Neutrophil (primary cell): ENCODE data around the gene MTPN.

Experiments
- H3K27ac ChIP-seq: fragments of 200-600 bp; sonication (generic); 2 replicates; pipeline ENCODE4 v1.5.1; 2016; ENCODE audit warnings: mild to moderate bottlenecking, moderate library complexity
- H3K27me3 ChIP-seq: fragments of 200-600 bp; sonication (generic); 2 replicates; pipeline ENCODE4 v1.6.0; 2016; ENCODE audit warnings: mild to moderate bottlenecking
- H3K36me3 ChIP-seq: fragments of 200-600 bp; sonication (generic); 2 replicates; pipeline ENCODE4 v1.5.1; 2017
- H3K4me1 ChIP-seq, 2 experiments: fragments of 200-600 bp in 1 of 2; sonication (generic) in 1 of 2; 1 replicate in 1 of 2; 2 replicates in 1 of 2; pipeline versions ENCODE4 v1.5.1 to v1.6.1; 2013 to 2016; ENCODE audit warnings: low read depth in 1 of 2, low read length in 1 of 2, mild to moderate bottlenecking in 1 of 2, moderate library complexity in 1 of 2; ENCODE audit not compliant: control insufficient read depth in 1 of 2, insufficient read depth in 1 of 2
- H3K4me3 ChIP-seq, 2 experiments: fragments of 200-600 bp in 1 of 2; sonication (generic) in 1 of 2; 1 replicate in 1 of 2; 2 replicates in 1 of 2; pipeline ENCODE4 v1.5.1; 2013 to 2016; ENCODE audit warnings: low read depth in 1 of 2, low read length in 1 of 2, mild to moderate bottlenecking in 1 of 2, moderate library complexity in 1 of 2
- H3K9me3 ChIP-seq: fragments of 200-600 bp; sonication (generic); 2 replicates; pipeline ENCODE4 v1.5.1; 2016
- CTCF ChIP-seq: fragments of 200-600 bp; sonication (generic); IDR thresholded peaks from 2 replicates; pipeline ENCODE4 v1.5.1; 2016; ENCODE audit warnings: antibody characterized with exemption

The MTPN gene

GRCh38 chr7:135978624-135979023 is 1.5 kb upstream of the MTPN start:
- no peak for TF ChIP-seq CTCF
- no peak overlapping the region for H3K27ac ChIP-seq
- peaks cover 61 to 65% of the 10 kb centered on the region in 2 experiments for H3K4me1 ChIP-seq
- no peaks in the 10 kb centered on the region for H3K27me3 ChIP-seq
- H3K9me3 ChIP-seq = no peaks in the 10 kb centered on the region
- no peaks in the 10 kb centered on the region for H3K36me3 ChIP-seq
- no peak overlapping the region for H3K4me3 ChIP-seq

- H3K27ac ChIP-seq = peak overlapping the region; percentile 96
- H3K4me1 ChIP-seq = peaks cover 70 to 74% of the 10 kb centered on the region in 2 experiments
Observed at GRCh38 chr7:135977742-135978066, 545 bp upstream of the MTPN start.

GRCh38 chr7:135976312-135977006 is 700 bp downstream of the MTPN start:
- no peak for TF ChIP-seq CTCF
- H3K4me3 ChIP-seq = peak overlapping the region; percentile 76 to 99
- H3K36me3 ChIP-seq = no peaks in the 10 kb centered on the region
- H3K27me3 ChIP-seq = no peaks in the 10 kb centered on the region
- peak overlapping the region; percentile 96 for H3K27ac ChIP-seq
- peaks cover 81 to 83% of the 10 kb centered on the region in 2 experiments for H3K4me1 ChIP-seq
- H3K9me3 ChIP-seq = no peaks in the 10 kb centered on the region

More at GRCh38 chr7:135977742-135978066, 545 bp upstream of the MTPN start:
- H3K4me3 ChIP-seq = peak overlapping the region; percentile 76 to 99
- TF ChIP-seq CTCF = no peak
- H3K9me3 ChIP-seq = no peaks in the 10 kb centered on the region
- H3K36me3 ChIP-seq = no peaks in the 10 kb centered on the region
- H3K27me3 ChIP-seq = no peaks in the 10 kb centered on the region

GRCh38 chr7:135975166-135975565 is 2.0 kb downstream of the MTPN start:
- Histone ChIP-seq H3K4me3 (peak overlapping the region; percentile 76 to 99), H3K27ac (peak overlapping the region; percentile 96), H3K9me3 (no peaks in the 10 kb centered on the region), H3K36me3 (no peaks in the 10 kb centered on the region), H3K4me1 (peaks cover 81 to 83% of the 10 kb centered on the region in 2 experiments), H3K27me3 (no peaks in the 10 kb centered on the region)
- TF ChIP-seq CTCF = no peak

GRCh38 chr7:135974667-135975066 is 2.5 kb downstream of the MTPN start:
- H3K27ac ChIP-seq = peak overlapping the region; percentile 96
- H3K27me3 ChIP-seq = no peaks in the 10 kb centered on the region
- H3K36me3 ChIP-seq = no peaks in the 10 kb centered on the region
- H3K9me3 ChIP-seq = no peaks in the 10 kb centered on the region
- no peak for TF ChIP-seq CTCF
- peaks cover 81 to 83% of the 10 kb centered on the region in 2 experiments for H3K4me1 ChIP-seq
- H3K4me3 ChIP-seq = peak overlapping the region; percentile 2 to 99
